ENCODE data around the gene MAGT1. TPM values are rescaled to one million over a fixed set of nuclear protein-coding genes. Genes with fewer than 3 reads are reported as not detected.
"Not testable (repeated sequence)": the region's sequence is repeated elsewhere in the genome, so short reads cannot be mapped to it uniquely, and the experiment has no call there.

Gene MAGT1
- total RNA-seq, 2 donors from 2014 or later, result 65.0 to 66.9 TPM

DNA sequence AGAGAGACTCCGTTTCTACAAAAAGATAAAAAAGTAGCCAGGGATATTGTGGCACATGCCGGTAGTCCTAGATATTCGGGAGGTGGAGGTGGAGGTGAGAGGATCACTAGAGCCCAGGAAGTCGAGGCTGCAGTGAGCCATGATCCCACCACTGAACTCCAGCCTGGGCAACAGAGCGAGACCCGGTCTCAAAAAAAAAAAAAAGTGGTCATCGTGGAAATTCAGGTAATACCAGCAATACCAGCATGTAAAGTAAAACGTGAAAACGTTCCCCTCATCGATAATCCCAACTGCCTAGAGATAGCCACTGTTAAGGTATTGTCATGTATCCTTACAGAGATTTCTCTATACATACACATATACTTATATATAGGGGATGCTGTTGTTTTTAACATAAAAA is 1.5 kb downstream of the MAGT1 start:
- intact Hi-C loops (cut with DNase I), result no loop called here
- DNase-seq (no peak), ATAC-seq (no peak)

- DNase-seq (no peak), ATAC-seq (no peak)
Observed at GRCh38 chrX:77892887-77893286, 2.3 kb downstream of the MAGT1 start.

DNA sequence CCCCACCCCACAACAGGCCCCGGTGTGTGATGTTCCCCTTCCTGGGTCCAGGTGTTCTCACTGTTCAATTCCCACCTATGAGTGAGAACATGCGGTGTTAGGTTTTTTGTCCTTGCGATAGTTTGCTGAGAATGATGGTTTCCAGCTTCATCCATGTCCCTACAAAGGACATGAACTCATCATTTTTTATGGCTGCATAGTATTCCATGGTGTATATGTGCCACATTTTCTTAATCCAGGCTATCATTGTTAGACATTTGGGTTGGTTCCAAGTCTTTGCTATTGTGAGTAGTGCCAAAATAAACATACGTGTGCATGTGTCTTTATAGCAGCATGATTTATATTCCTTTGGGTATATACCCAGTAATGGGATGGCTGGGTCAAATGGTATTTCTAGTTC is 13.8 kb downstream of the MAGT1 start:
- intact Hi-C loops (cut with DNase I); ATAC-seq; DNase-seq: not testable (repeated sequence)

More at GRCh38 chrX:77892887-77893286, 2.3 kb downstream of the MAGT1 start:
- intact Hi-C loops (cut with DNase I), result no loop called here

GRCh38 chrX:77875372-77875771 is 19.9 kb downstream of the MAGT1 start:
- ATAC-seq (no peak), DNase-seq (no peak)
- intact Hi-C loops (cut with DNase I), result no loop called here

GRCh38 chrX:77831544-77831943 is 63.7 kb downstream of the MAGT1 start:
- ATAC-seq; DNase-seq; intact Hi-C loops (cut with DNase I): not testable (repeated sequence)

DNA sequence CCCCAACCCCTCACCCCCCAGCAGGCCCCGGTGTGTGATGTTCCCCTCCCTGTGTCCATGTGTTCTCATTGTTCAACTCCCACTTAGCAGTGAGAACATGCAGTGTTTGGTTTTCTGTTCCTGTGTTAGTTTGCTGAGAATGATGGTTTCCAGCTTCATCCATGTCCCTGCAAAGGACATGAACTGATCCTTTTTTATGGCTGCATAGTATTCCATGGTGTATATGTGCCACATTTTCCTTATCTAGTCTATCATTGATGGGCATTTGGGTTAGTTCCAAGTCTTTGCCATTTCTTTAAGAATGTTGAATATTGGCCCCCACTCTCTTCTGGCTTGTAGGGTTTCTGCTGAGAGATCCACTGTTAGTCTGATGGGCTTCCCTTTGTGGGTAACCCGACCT is 73.2 kb downstream of the MAGT1 start:
- not testable (repeated sequence) for ATAC-seq, DNase-seq

DNA sequence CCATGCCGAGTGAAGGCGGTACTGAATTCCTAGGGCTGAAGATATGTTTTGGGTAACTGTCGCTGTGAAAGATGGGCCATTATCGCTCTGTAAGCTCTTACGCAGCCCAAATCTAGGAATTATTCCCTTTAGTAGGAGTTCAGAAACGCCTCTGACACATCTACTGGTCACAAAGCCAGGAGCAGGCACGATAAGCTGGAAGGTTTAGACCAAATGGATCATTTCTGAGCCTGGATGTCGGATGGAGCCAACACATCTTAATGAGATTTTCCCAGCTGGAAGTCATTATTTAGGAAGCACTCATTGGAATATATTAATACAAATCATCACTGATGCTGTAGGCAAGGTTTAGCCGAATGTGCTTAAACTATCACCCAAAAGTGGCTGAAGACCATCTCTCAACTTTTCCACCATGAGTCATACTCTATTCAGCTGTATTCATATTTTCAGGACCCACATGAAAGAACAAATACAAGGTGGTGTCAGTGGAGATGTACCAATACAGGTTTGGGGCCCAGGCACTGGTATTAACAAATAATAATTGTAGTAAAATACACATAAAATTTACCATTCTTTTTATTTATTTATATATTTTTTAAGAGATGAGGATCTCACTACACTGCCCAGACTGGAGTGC is 75.0 kb downstream of the MAGT1 start:
- intact Hi-C loops (cut with DNase I), result no loop called here
- no peak for ATAC-seq
- DNase-seq, result no peak

More for the DNA sequence above, 73.2 kb downstream of the MAGT1 start:
- intact Hi-C loops (cut with DNase I), result not testable (repeated sequence)

DNA sequence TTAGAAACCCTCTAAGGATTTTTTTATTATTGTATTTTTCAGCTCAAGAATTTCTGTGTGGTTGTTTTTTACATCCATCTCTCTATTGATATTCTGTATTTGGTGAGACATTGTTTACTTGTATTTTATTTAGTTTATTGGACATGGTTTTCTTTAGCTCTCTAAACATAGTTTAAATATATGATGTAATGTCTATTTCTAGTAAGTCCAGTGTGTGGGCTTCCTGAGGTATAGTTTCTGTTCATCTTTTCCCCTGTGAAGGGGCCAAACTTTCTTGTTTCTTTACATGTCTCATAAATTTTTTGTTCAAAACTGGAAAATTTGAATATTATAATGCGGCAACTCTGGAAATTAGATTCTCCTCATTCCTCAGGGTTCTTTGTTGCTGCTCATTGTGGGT is 81.0 kb downstream of the MAGT1 start:
- DNase-seq, result no peak
- intact Hi-C loops (cut with DNase I), result no loop called here
- ATAC-seq, result no peak

- no peak for DNase-seq
- intact Hi-C loops (cut with DNase I), result no loop called here
- no peak for ATAC-seq
Observed at GRCh38 chrX:77802201-77802600, 93.0 kb downstream of the MAGT1 start.

DNA sequence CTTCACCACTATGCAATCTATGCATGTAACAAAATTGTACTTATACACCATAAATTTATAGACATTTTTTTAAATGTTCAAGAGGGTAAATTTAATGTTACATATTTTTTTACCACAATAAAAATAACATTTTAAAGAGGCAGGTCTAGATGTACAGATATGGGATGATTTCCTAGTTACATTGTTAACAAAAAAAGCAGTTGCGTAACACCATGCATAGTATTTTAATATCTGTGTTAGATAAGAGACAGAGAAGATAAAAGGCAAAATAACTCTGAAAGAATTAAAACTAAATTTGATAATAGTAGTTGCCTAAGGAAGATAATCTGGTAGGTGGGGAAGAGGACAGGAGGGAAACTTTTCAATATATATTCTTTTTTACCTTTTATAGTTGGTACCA is 100.1 kb downstream of the MAGT1 start:
- ATAC-seq (no peak), DNase-seq (no peak)
- intact Hi-C loops (cut with DNase I), result no loop called here

GRCh38 chrX:77793946-77794345 is 101.3 kb downstream of the MAGT1 start:
- DNase-seq (no peak), ATAC-seq (no peak)
- intact Hi-C loops (cut with DNase I), result no loop called here

DNA sequence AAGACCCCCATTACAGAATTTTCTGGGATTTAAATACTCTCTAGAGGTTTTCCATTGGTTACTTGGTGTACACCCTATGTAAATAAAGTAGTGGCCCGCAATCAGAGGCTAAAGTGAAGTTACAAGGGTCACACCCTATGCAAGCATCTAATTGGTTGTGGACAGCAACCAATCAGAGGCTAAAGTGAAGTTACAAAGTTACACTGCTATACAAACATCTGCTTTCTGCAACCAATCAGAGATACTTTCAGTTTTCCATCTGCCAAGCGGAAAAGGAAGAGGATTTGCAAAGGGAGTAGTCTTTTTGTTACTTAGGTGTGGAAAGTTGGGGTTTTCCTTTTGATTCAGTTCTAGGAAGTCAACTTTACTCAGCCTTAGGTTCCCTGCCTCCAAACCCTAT is 107.2 kb downstream of the MAGT1 start:
- no peak for DNase-seq
- intact Hi-C loops (cut with DNase I), result no loop called here
- peak in 1 of 2 donors; percentile 24 for ATAC-seq

- intact Hi-C loops (cut with DNase I), result no loop called here
- no peak for ATAC-seq
Observed at GRCh38 chrX:77786365-77786680, 108.9 kb downstream of the MAGT1 start.

GRCh38 chrX:77785486-77786364 is 109.5 kb downstream of the MAGT1 start, which contains the start of gene ATRX:
ATRX (minus strand) TSS chrX:77786216; CDS start chrX:77786001, 215 bp downstream.
- intact Hi-C loops (cut with DNase I), result no loop called here
- peak; percentile 95 to 98 for ATAC-seq
- DNase-seq, result peak; percentile 72

More at GRCh38 chrX:77786365-77786680, 108.9 kb downstream of the MAGT1 start:
- DNase-seq, result no peak

DNA sequence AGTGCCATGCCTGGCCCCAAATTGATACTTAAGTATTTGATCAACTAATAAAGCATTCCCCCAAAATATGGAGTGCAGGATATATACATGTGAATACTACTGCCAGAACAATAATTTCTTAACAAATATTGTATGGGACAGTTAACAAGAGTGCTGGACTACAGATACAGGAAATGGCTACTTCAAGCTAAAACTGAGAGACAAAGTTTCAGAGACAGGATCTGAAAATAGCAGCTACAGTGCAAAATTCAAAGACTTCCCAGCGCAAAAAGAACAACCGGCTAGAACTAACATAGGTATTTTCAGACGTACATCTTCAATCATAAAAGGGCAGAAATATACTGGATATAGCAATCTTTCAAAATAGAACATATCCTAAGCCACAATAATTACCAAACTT is 115.5 kb downstream of the MAGT1 start:
- ATAC-seq (no peak), DNase-seq (no peak)
- intact Hi-C loops (cut with DNase I), result no loop called here

DNA sequence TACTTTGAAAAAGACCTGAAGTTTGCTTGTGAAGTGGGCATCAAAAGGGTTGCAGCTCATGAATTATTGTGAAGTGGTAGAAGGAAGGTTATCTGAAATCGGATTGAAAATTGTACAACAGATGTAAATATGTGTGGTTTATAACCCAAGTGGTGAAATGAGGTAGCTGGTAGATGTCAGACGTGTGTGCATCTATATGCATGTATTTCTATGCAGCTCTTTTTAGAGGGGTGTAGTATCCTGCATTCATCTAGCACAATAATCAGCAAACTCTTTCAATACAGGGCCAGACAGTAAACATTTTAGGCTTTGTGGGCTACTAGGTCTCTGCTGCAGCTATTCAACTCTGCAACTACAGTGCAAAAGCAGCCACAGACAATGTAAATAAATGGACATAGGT is 118.6 kb downstream of the MAGT1 start:
- no peak for ATAC-seq
- intact Hi-C loops (cut with DNase I), result no loop called here
- DNase-seq, result no peak

Other genes starting within 250 kb of the MAGT1 start
- gene ATRX, start 109.2 kb downstream of the MAGT1 start, total RNA-seq, result 10 to 100 TPM; 69.5 to 75.4 TPM
- gene COX7B, start 4.0 kb upstream of the MAGT1 start, total RNA-seq, result 1,000 to 10,000 TPM; 1,144 to 1,167 TPM
- 1 to 10 TPM; 6.9 to 8.6 TPM for gene ATP7A, start 15.3 kb upstream of the MAGT1 start, total RNA-seq
- under 1 TPM in 1 of 2 donors, not detected in 1; 0.56 TPM for gene PGAM4, start 74.2 kb upstream of the MAGT1 start, total RNA-seq
- 100 to 1,000 TPM; 346 to 453 TPM for gene PGK1, start 208.8 kb upstream of the MAGT1 start, total RNA-seq
- 10 to 100 TPM; 20.3 to 20.8 TPM for gene TAF9B, start 244.2 kb upstream of the MAGT1 start, total RNA-seq